GM19324 (cell line): ENCODE measurements around the gene UNC50.
"Not testable (repeated sequence)": the region's sequence is repeated elsewhere in the genome, so short reads cannot be mapped to it uniquely, and the experiment has no call there.

ENCODE experiments used
- ATAC-seq: cut with Tn5 transposase; IDR thresholded peaks from one replicate; pipeline ENCODE4 v1.9.1; 2021; ENCODE audit warnings: mild to moderate bottlenecking, moderate library complexity; ENCODE audit not compliant: unreplicated experiment, low FRiP score

UNC50 gene

GRCh38 chr2:98573426-98573825, 35.0 kb upstream of the UNC50 start:
- ATAC-seq: no peak

- no peak for ATAC-seq
Measured at GRCh38 chr2:98576666-98577312, 31.6 kb upstream of the UNC50 start.

- ATAC-seq: no peak
Measured at GRCh38 chr2:98577313-98577712, 31.1 kb upstream of the UNC50 start.

GRCh38 chr2:98578231-98578630, 30.2 kb upstream of the UNC50 start:
- ATAC-seq: no peak

GRCh38 chr2:98579926-98580325, 28.5 kb upstream of the UNC50 start:
- no peak for ATAC-seq

- ATAC-seq: no peak
Measured at GRCh38 chr2:98580656-98581284, 27.6 kb upstream of the UNC50 start.

GRCh38 chr2:98582523-98582922, 25.9 kb upstream of the UNC50 start:
- ATAC-seq: no peak

- no peak for ATAC-seq
Measured at GRCh38 chr2:98583276-98583675, 25.1 kb upstream of the UNC50 start.

GRCh38 chr2:98583816-98584618, 24.4 kb upstream of the UNC50 start:
- ATAC-seq: no peak

GRCh38 chr2:98585386-98585785, 23.0 kb upstream of the UNC50 start:
- ATAC-seq: no peak

GRCh38 chr2:98586551-98587140, 21.7 kb upstream of the UNC50 start:
- ATAC-seq: no peak

GRCh38 chr2:98588880-98589431, 19.4 kb upstream of the UNC50 start:
- no peak for ATAC-seq

- ATAC-seq: no peak
Measured at GRCh38 chr2:98589489-98589888, 18.9 kb upstream of the UNC50 start.

- no peak for ATAC-seq
Measured at GRCh38 chr2:98592565-98592964, 15.8 kb upstream of the UNC50 start.

GRCh38 chr2:98594665-98595064, 13.7 kb upstream of the UNC50 start:
- not testable (repeated sequence) for ATAC-seq

GRCh38 chr2:98598781-98599428, 9.5 kb upstream of the UNC50 start:
- no peak for ATAC-seq

GRCh38 chr2:98601532-98602132, 6.8 kb upstream of the UNC50 start:
- no peak for ATAC-seq

- ATAC-seq: no peak
Measured at GRCh38 chr2:98604547-98604946, 3.8 kb upstream of the UNC50 start.

GRCh38 chr2:98605076-98605475, 3.3 kb upstream of the UNC50 start:
- ATAC-seq: no peak

GRCh38 chr2:98606431-98606830, 2.0 kb upstream of the UNC50 start:
- no peak for ATAC-seq
